ENCODE measurements around the gene ADAMTS7. TPM values are rescaled to one million over a fixed set of nuclear protein-coding genes. Genes with fewer than 3 reads are reported as not detected.
A peak's percentile ranks its signal among the peaks of the same experiment; 100 is the strongest.

Gene ADAMTS7
- total RNA-seq = 32.4 and 34.0 TPM in 2 replicates

GRCh38 chr15:78811124-78811824, at the start of gene ADAMTS7:
Gene ADAMTS7, minus strand, starts transcription at chr15:78811464. Its CDS starts 244 bp downstream, at chr15:78811220.
- peaks cover 28% of the 10 kb centered on the region for H3K79me2 ChIP-seq (ENCODE audit: insufficient read depth, low read length)
- H2AFZ ChIP-seq (ENCODE audit: low read length) = peak within 1 kb of the TSS; percentile 88

GRCh38 chr15:78859971-78860719, 48.9 kb upstream of the ADAMTS7 start:
- Histone ChIP-seq H3K9me3 (ENCODE audit: low read depth, low read length) (no peaks in the 10 kb centered on the region), H3K27ac (ENCODE audit: low read depth, low read length) (peak overlapping the region; percentile 96), H3K4me1 (ENCODE audit: insufficient read depth, low read length) (peaks cover 9% of the 10 kb centered on the region), H3K27me3 (ENCODE audit: insufficient read depth, low read length) (no peaks in the 10 kb centered on the region), H3K79me2 (ENCODE audit: insufficient read depth, low read length) (no peaks in the 10 kb centered on the region), H3K4me2 (ENCODE audit: insufficient read depth, low read length) (peak overlapping the region; percentile 86), H3K4me3 (ENCODE audit: insufficient read depth, low read length) (peak overlapping the region; percentile 79), H3K36me3 (ENCODE audit: insufficient read depth, low read length) (no peaks in the 10 kb centered on the region), H4K20me1 (ENCODE audit: insufficient read depth, low read length) (no peaks in the 10 kb centered on the region), H2AFZ (ENCODE audit: low read length) (peak overlapping the region; percentile 95)
- TF ChIP-seq CTCF (IDR thresholded peaks at IDR 0.05; ENCODE audit: extremely low read depth, low read depth, low read length) = peak; percentile 56
- DNase-seq (ENCODE audit: insufficient read length, low spot score, missing footprints) = peak; percentile 89

More at GRCh38 chr15:78811124-78811824, at the start of gene ADAMTS7:
- Histone ChIP-seq H3K4me2 (ENCODE audit: insufficient read depth, low read length) (peak within 1 kb of the TSS; percentile 90), H3K27ac (ENCODE audit: low read depth, low read length) (peak within 1 kb of the TSS; percentile 56), H3K4me1 (ENCODE audit: insufficient read depth, low read length) (no peaks in the 10 kb centered on the region), H4K20me1 (ENCODE audit: insufficient read depth, low read length) (peaks cover 11% of the 10 kb centered on the region), H3K9me3 (ENCODE audit: low read depth, low read length) (no peaks in the 10 kb centered on the region), H3K4me3 (ENCODE audit: insufficient read depth, low read length) (peak within 1 kb of the TSS; percentile 84), H3K36me3 (ENCODE audit: insufficient read depth, low read length) (no peaks in the 10 kb centered on the region), H3K27me3 (ENCODE audit: insufficient read depth, low read length) (no peaks in the 10 kb centered on the region)
- peak; percentile 100 for DNase-seq (ENCODE audit: insufficient read length, low spot score, missing footprints)
- TF ChIP-seq CTCF (IDR thresholded peaks at IDR 0.05; ENCODE audit: extremely low read depth, low read depth, low read length) = peak; percentile 56

- Histone ChIP-seq H3K27ac (ENCODE audit: low read depth, low read length) (peak overlapping the region; percentile 52), H3K79me2 (ENCODE audit: insufficient read depth, low read length) (no peaks in the 10 kb centered on the region)
- no peak for TF ChIP-seq CTCF (IDR thresholded peaks at IDR 0.05; ENCODE audit: extremely low read depth, low read depth, low read length)
These were observed 44.5 kb upstream of the ADAMTS7 start for GRCh38 chr15:78855746-78856145.

GRCh38 chr15:78854833-78855372, 43.6 kb upstream of the ADAMTS7 start:
- Histone ChIP-seq H3K79me2 (ENCODE audit: insufficient read depth, low read length) (no peaks in the 10 kb centered on the region), H2AFZ (ENCODE audit: low read length) (peak overlapping the region; percentile 21), H3K27me3 (ENCODE audit: insufficient read depth, low read length) (no peaks in the 10 kb centered on the region), H3K4me3 (ENCODE audit: insufficient read depth, low read length) (no peak overlapping the region), H3K4me2 (ENCODE audit: insufficient read depth, low read length) (no peak overlapping the region), H3K9me3 (ENCODE audit: low read depth, low read length) (no peaks in the 10 kb centered on the region), H4K20me1 (ENCODE audit: insufficient read depth, low read length) (no peaks in the 10 kb centered on the region), H3K36me3 (ENCODE audit: insufficient read depth, low read length) (no peaks in the 10 kb centered on the region), H3K4me1 (ENCODE audit: insufficient read depth, low read length) (peaks cover 15% of the 10 kb centered on the region), H3K27ac (ENCODE audit: low read depth, low read length) (peak overlapping the region; percentile 40)
- peak; percentile 72 for DNase-seq (ENCODE audit: insufficient read length, low spot score, missing footprints)
- no peak for TF ChIP-seq CTCF (IDR thresholded peaks at IDR 0.05; ENCODE audit: extremely low read depth, low read depth, low read length)

More at GRCh38 chr15:78855746-78856145, 44.5 kb upstream of the ADAMTS7 start:
- Histone ChIP-seq H2AFZ (ENCODE audit: low read length) (no peak overlapping the region), H3K4me3 (ENCODE audit: insufficient read depth, low read length) (no peak overlapping the region), H3K9me3 (ENCODE audit: low read depth, low read length) (no peaks in the 10 kb centered on the region), H3K36me3 (ENCODE audit: insufficient read depth, low read length) (no peaks in the 10 kb centered on the region), H3K27me3 (ENCODE audit: insufficient read depth, low read length) (no peaks in the 10 kb centered on the region), H3K4me1 (ENCODE audit: insufficient read depth, low read length) (peaks cover 15% of the 10 kb centered on the region), H4K20me1 (ENCODE audit: insufficient read depth, low read length) (no peaks in the 10 kb centered on the region), H3K4me2 (ENCODE audit: insufficient read depth, low read length) (no peak overlapping the region)
- no peak for DNase-seq (ENCODE audit: insufficient read length, low spot score, missing footprints)

Data from osteoblast (primary cell).